ENCODE data around the gene CYB5RL. TPM values are rescaled to one million over a fixed set of nuclear protein-coding genes. Genes with fewer than 3 reads are reported as not detected.

Gene CYB5RL
- total RNA-seq, 3 donors from 2014 or later = 4.5 to 8.0 (median 7.5) TPM

DNA sequence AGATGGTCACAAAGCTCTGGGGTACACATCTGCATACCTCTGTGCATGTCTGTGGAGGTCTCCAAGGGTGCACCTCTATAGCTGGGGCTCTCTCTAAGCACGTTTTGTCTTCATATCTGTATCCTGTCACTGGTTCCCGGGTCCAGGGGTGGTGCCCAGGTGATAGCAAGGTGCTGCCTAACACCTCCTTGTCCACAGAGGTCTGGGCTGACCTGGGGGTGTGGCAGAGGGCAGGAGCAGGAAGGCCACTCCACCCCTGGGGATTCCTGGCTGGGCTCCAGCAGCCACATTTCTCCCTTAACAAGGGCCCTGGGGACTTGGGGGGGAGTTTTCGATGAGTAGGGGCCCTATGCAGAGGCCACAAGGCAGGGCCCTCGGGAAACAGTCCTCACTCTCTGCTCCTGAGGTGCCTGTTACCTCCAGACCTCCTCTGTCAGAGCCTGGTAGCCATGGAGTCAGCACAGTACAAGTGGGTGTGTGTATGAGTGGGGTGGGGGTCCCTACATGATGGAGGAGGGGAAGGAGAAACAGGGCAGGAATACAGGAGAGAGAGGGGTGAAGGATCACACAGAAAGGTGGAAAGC is 40.0 kb downstream of the CYB5RL start:
- Histone ChIP-seq H3K36me3 (no peaks in the 10 kb centered on the region), H3K27me3 (no peaks in the 10 kb centered on the region), H3K4me3 (no peak overlapping the region), H3K9me3 (no peaks in the 10 kb centered on the region), H3K4me1 (no peaks in the 10 kb centered on the region), H3K27ac (no peak overlapping the region)
- no peak for DNase-seq (ENCODE audit: low spot score in 2 of 2)
- TF ChIP-seq, protein P1, sequence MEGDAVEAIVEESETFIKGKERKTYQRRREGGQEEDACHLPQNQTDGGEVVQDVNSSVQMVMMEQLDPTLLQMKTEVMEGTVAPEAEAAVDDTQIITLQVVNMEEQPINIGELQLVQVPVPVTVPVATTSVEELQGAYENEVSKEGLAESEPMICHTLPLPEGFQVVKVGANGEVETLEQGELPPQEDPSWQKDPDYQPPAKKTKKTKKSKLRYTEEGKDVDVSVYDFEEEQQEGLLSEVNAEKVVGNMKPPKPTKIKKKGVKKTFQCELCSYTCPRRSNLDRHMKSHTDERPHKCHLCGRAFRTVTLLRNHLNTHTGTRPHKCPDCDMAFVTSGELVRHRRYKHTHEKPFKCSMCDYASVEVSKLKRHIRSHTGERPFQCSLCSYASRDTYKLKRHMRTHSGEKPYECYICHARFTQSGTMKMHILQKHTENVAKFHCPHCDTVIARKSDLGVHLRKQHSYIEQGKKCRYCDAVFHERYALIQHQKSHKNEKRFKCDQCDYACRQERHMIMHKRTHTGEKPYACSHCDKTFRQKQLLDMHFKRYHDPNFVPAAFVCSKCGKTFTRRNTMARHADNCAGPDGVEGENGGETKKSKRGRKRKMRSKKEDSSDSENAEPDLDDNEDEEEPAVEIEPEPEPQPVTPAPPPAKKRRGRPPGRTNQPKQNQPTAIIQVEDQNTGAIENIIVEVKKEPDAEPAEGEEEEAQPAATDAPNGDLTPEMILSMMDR (IDR thresholded peaks at IDR 0.05) = no peak
- intact Hi-C loops (cut with DNase I; ENCODE audit: low total_unique reads) = loop anchor here (2.0 kb wide), 1 partner anchor 33 kb away; no protein-coding TSS in a partner anchor

DNA sequence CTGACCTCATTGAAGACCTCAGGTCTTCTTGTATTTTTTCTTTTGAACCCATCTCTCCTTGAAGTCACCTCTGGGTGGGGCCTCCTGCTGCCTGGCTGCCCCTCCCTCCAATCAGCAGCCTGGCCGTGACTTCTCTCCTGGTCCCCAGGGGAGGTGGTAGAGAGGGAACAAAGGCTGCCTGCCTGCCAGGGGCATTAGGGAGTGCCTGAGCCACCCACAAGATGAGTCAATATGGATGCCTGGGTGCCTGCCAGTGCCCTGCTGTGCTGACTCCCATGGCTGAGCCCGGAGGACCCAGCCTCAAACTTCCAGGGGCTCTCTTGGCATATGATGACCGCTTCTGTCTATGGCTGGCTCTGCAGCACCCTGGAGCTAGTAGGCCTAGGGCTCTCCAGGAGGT is 41.8 kb downstream of the CYB5RL start:
- TF ChIP-seq, protein P1 (IDR thresholded peaks at IDR 0.05) = no peak
- TF ChIP-seq POLR2A (IDR thresholded peaks at IDR 0.05) (no peak), POLR2AphosphoS5 (IDR thresholded peaks at IDR 0.05) (no peak)
- intact Hi-C loops (cut with DNase I; ENCODE audit: low total_unique reads) = no loop called here
- no peaks in the 10 kb centered on the region for H3K27me3 ChIP-seq
- H3K27ac ChIP-seq = no peak overlapping the region
- DNase-seq (ENCODE audit: low spot score in 2 of 2) = no peak
- no peaks in the 10 kb centered on the region for H3K9me3 ChIP-seq
- no peaks in the 10 kb centered on the region for H3K36me3 ChIP-seq
- no peaks in the 10 kb centered on the region for H3K4me1 ChIP-seq
- H3K4me3 ChIP-seq = no peak overlapping the region

DNA sequence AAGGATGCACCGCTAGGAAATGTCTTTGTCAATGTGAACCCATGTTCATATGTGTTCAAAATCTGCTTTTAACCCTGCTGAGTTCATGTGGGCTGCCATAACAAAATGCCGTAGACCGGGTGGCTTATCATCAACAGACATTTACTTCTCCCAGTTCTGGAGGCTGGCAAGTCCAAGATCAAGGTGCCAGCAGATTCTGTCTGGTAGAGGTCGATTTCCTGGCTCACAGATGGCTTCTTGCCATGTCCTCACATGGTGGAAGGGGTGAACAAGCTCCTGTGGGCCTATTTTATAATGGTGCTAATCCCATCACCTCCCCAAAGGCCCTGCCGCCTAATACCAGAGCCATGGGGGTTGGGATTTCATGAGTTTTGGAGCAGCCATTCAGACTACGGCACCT is 42.4 kb downstream of the CYB5RL start:
- H3K27me3 ChIP-seq = no peaks in the 10 kb centered on the region
- no peak overlapping the region for H3K27ac ChIP-seq
- H3K36me3 ChIP-seq = no peaks in the 10 kb centered on the region
- H3K4me3 ChIP-seq = no peak overlapping the region
- intact Hi-C loops (cut with DNase I; ENCODE audit: low total_unique reads) = no loop called here
- no peaks in the 10 kb centered on the region for H3K9me3 ChIP-seq
- TF ChIP-seq POLR2AphosphoS5 (IDR thresholded peaks at IDR 0.05) = no peak
- TF ChIP-seq, protein P1 (IDR thresholded peaks at IDR 0.05) = no peak
- TF ChIP-seq POLR2A (IDR thresholded peaks at IDR 0.05) = no peak
- no peaks in the 10 kb centered on the region for H3K4me1 ChIP-seq
- DNase-seq (ENCODE audit: low spot score in 2 of 2) = no peak

DNA sequence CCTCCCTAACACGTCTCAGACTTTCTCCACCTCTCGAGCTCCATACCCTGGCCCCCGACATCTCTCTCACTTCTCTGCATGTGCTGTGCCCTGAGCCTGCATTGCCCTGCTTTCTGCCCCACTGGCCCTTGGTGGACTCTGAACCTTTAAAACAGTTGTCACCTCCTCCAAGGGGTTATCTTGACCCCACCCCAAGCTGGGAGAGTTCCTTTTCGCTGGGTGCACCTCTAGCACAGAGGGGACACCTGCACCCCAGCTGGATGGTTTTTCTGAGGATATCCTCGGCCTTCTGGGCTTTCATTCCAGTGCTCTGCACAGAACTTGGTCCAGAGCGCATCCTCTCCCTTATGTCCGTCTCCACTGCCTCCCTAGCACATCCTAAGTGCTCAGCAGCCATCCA is 42.8 kb downstream of the CYB5RL start:
- no peaks in the 10 kb centered on the region for H3K27me3 ChIP-seq
- H3K4me1 ChIP-seq = no peaks in the 10 kb centered on the region
- no peak overlapping the region for H3K4me3 ChIP-seq
- intact Hi-C loops (cut with DNase I; ENCODE audit: low total_unique reads) = no loop called here
- no peaks in the 10 kb centered on the region for H3K36me3 ChIP-seq
- TF ChIP-seq POLR2A (IDR thresholded peaks at IDR 0.05) = no peak
- TF ChIP-seq POLR2AphosphoS5 (IDR thresholded peaks at IDR 0.05) = no peak
- TF ChIP-seq, protein P1 (IDR thresholded peaks at IDR 0.05) = no peak
- H3K27ac ChIP-seq = no peak overlapping the region
- no peak for DNase-seq (ENCODE audit: low spot score in 2 of 2)
- no peaks in the 10 kb centered on the region for H3K9me3 ChIP-seq

DNA sequence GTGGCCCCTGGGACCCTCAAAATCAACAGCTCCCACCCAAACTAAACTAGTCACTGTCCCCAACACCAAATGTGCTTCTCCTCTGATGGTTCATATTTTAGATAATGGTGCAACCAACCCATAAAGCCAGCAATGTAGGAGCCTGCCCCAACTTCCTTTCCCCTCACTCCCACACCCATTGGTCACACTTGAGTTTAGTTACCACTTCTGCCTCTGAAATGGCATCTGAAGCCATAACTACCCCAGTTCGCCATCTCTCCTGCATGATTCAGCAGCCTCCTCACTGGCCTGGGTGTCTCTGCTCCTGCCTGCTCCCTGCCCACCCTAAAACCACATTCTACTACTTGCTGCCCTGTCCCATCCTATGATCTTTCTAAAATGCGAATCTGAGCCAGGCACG is 43.6 kb downstream of the CYB5RL start:
- H3K36me3 ChIP-seq = no peaks in the 10 kb centered on the region
- intact Hi-C loops (cut with DNase I; ENCODE audit: low total_unique reads) = no loop called here
- no peak overlapping the region for H3K27ac ChIP-seq
- TF ChIP-seq POLR2AphosphoS5 (IDR thresholded peaks at IDR 0.05) (no peak), POLR2A (IDR thresholded peaks at IDR 0.05) (no peak)
- TF ChIP-seq, protein P1 (IDR thresholded peaks at IDR 0.05) = no peak
- no peak for DNase-seq (ENCODE audit: low spot score in 2 of 2)
- no peaks in the 10 kb centered on the region for H3K9me3 ChIP-seq
- H3K4me1 ChIP-seq = no peaks in the 10 kb centered on the region
- no peaks in the 10 kb centered on the region for H3K27me3 ChIP-seq
- no peak overlapping the region for H3K4me3 ChIP-seq

Data from breast epithelium (tissue), 4 donors.